GM19372 (cell line): ENCODE results near the gene UBL5.
"Not testable (repeated sequence)": the region's sequence is repeated elsewhere in the genome, so short reads cannot be mapped to it uniquely, and the experiment has no call there.

Experiments used
- ATAC-seq: cut with Tn5 transposase; IDR thresholded peaks from one replicate; pipeline ENCODE4 v1.9.1; 2021; ENCODE audit warnings: mild to moderate bottlenecking, low read depth, moderate library complexity; ENCODE audit not compliant: unreplicated experiment

UBL5 gene

GRCh38 chr19:9827289-9828238 lies at the start of gene UBL5:
Gene UBL5 (plus strand): TSS chr19:9827918. CDS start chr19:9828338, 420 bp downstream.
- ATAC-seq = peak; percentile 89

GRCh38 chr19:9782338-9782737 lies 45.4 kb upstream of the UBL5 start:
- no peak for ATAC-seq

- ATAC-seq = not testable (repeated sequence)
Observed at GRCh38 chr19:9784163-9784496, 43.6 kb upstream of the UBL5 start.

DNA sequence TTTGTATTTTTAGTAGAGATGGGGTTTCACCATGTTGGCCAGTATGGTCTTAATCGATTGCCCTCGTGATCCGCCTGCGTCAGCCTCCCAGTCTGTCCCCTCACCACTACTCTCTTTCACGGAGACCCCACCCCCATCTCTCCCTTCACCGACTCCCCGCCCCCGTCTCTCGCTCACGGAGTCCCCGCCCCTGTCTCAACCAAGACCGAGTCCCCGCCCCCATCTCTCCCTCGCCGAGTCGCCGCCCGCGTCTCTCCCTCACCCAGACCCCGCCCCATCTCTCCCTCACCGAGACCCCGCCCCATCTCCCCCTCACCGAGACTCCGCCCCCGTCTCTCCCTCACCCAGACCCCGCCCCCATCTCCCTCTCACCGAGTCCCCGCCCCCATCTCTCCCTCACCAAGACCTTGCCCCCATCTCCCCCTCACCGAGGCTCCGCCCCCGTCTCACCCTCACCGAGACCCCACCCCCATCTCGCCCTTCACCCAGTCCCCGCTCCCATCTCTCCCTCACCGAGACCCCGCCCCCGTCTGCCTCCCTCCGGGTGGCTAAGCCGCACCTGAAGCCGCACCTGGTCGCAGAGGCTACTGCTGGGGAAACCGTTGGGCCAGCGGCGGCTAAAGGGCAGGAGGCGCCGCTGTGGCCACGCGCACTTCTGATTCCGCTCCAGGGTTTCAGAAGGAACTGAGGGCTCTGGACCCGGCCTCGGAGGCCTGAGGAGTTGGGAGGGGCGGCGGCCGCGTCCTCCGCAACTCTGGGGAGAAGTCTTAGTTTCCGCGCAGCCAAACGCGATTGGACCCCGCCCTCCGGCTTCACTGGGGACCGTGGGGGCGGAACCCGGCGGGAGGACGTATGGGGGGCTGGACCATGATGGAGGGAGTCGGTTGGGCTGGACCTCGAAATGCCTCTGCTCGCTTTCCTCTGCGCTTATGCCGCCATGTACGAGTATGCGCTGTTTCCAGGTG lies 42.1 kb upstream of the UBL5 start:
- peak; percentile 68 for ATAC-seq

DNA sequence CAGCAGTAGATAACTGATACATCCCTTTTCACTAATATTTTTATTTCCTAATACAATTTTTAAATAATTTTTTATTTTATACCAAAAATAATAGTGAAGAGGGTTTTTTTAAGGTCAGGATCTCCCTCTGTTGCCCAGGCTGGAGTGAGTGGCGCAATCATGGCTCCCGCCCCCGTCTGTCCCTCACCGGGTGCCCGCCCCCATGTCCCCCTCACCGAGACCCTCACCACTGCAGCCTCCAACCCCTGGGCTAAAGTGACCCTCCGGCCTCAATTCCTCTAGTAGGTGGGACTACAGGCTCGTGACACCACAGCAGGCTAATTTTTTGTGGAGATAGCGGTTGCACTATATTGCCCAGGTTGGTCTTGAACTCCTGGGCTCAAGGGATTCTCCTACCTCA lies 41.4 kb upstream of the UBL5 start:
- no peak for ATAC-seq

DNA sequence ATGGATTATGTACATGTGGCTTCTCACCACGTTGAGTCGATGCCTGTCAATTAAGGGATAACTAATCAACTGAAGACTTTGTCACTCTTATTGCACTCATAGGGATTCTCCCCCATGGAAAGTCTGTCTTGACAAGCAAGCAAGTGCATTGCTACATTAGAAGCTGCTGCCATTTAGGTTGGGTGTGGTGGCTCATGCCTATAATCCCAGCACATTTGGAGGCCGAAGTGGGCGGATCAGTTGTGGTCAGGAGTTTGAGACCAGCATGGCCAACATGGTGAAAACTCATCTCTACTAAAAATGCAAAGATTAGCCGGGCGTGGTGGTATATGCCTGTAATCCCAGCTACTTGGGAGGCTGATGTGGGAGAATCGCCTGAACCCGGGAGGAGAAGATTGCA lies 40.9 kb upstream of the UBL5 start:
- ATAC-seq = no peak

GRCh38 chr19:9788604-9789003 lies 39.1 kb upstream of the UBL5 start:
- not testable (repeated sequence) for ATAC-seq

DNA sequence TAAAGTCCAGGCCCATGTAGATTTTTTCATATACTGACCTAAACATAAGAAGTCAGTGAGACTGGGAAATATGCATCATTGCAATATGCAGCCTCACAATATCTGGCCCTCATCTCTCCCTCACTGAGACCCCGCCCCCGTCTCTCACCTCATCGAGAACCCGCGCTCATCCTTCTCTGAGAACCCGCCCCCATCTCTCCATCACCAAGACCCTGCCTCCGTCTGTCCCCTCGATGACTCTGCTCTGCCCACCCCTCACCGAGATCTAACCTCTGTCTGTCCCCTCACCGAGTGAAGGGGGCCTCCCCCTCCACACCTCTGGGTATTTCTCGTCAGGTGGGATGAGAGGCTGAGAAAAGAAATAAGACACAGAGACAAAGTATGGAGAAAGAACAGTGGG lies 38.7 kb upstream of the UBL5 start:
- ATAC-seq = no peak

DNA sequence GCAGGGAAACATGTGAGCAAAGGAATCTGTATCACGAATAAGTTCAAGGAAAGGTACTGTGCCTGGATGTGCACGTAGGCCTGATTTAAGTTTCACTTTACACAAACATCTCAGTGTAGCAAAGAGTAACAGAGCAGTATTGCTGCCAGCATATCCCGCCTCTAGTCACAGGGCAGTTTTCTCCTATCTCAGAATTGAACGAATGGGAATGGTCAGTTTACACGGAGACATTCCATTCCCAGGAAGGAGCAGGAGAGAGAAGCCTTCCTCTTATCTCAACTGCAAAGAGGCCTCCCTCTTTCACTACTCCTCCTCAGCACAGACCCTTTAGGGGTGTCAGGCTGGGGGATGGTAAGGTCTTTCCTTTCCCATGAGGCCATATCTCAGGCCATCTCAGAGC lies 38.1 kb upstream of the UBL5 start:
- not testable (repeated sequence) for ATAC-seq

GRCh38 chr19:9791073-9791367 lies 36.7 kb upstream of the UBL5 start:
- not testable (repeated sequence) for ATAC-seq

- peak; percentile 36 for ATAC-seq
Observed at GRCh38 chr19:9791552-9792205, 36.0 kb upstream of the UBL5 start.

- peak; percentile 48 for ATAC-seq
Observed at GRCh38 chr19:9792206-9793070, 35.3 kb upstream of the UBL5 start.

GRCh38 chr19:9793071-9793591 lies 34.6 kb upstream of the UBL5 start:
- ATAC-seq = no peak

- no peak for ATAC-seq
Observed at GRCh38 chr19:9796113-9796773, 31.5 kb upstream of the UBL5 start.

DNA sequence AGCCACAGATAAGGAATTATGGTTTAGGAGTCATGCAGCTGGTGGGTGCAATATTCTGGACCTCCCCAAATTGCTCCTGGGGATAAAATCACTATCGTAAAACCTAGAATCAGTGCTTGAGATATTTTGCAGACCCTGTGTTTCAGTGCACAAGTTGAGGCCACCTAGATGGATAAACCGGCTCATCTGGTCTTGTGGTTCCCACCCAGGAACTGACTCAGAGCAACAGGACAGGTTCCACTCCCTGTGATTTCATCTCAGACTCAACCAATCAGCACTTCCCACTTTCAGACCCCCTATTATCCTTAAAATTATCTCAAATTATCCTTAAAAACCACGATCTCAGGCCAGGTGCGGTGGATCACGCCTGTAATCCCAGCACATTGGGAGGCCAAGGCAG lies 29.8 kb upstream of the UBL5 start:
- ATAC-seq = no peak

DNA sequence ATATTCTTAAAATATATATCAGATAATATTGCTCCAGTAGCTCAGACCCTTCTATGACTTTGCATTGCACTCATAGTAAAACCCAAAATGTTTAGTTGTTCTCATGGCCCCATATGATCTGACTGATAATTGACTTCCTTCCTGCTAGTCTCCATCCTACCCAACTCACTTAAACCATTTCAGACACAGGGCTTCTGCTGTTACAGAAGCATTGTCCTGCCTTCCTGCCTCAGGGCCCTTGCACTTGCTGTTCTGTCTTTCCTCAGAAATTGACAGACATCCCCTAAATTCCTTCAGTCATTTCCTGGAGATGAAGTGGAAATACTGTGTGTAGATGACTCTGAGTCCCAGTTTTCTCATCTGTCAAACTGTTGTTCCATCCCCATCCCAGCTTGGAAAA lies 28.6 kb upstream of the UBL5 start:
- ATAC-seq = no peak

DNA sequence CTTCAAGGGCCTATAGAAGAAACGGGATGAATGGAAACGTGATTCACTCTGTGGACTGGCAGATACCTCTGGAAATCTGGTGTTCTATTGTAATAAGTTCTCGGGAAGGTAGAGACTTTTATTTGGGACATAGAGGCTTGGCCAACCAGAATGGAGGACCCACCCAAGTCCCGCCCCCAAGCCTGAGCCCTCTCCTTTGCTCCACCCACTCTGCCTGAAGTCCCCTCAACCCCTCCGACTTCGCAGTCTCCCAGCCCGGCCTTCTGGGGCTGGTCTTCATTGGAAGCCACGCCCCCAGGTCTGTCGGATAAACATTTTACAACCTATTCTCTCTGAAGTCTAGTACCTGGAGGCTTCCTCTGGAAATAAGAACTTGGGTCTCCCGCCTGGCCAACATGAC lies 25.7 kb upstream of the UBL5 start:
- ATAC-seq = no peak

- no peak for ATAC-seq
Observed at GRCh38 chr19:9806803-9807202, 20.9 kb upstream of the UBL5 start.
